GM12873 (cell line): ENCODE measurements around the gene CHST14.

ENCODE experiments used
- CTCF ChIP-seq: IDR thresholded peaks from 2 replicates; pipeline ENCODE4 v1.5.1; 2012; ENCODE audit warnings: low read depth, mild to moderate bottlenecking, moderate library complexity, low read length, control low read depth; ENCODE audit not compliant: insufficient read depth; ENCODE audit errors: missing control alignments

CHST14 gene

GRCh38 chr15:40470423-40471104 is at the start of gene CHST14:
Gene CHST14 (plus strand): TSS chr15:40470984. CDS start chr15:40471214, 230 bp downstream.
- peak; percentile 6 for TF ChIP-seq CTCF

- TF ChIP-seq CTCF = peak; percentile 98
These were observed 49.3 kb upstream of the CHST14 start for GRCh38 chr15:40421246-40422157.

- no peak for TF ChIP-seq CTCF
These were observed 46.2 kb upstream of the CHST14 start for GRCh38 chr15:40424483-40425115.

- no peak for TF ChIP-seq CTCF
These were observed 45.1 kb upstream of the CHST14 start for GRCh38 chr15:40425681-40426080.

GRCh38 chr15:40427188-40427587 is 43.6 kb upstream of the CHST14 start:
- TF ChIP-seq CTCF = no peak

- TF ChIP-seq CTCF = no peak
These were observed 42.6 kb upstream of the CHST14 start for GRCh38 chr15:40428185-40428584.
